Measurements from ENCODE around the gene SEC22A.
"Not testable (repeated sequence)": the region's sequence is repeated elsewhere in the genome, so short reads cannot be mapped to it uniquely, and the experiment has no call there.

Gene SEC22A

GRCh38 chr3:123218990-123219389 lies 17.2 kb downstream of the SEC22A start:
- no peak overlapping the region for H3K27ac ChIP-seq (ENCODE audit: poor library complexity, severe bottlenecking)
- H3K4me3 ChIP-seq (ENCODE audit: severe bottlenecking) = no peak overlapping the region
- no peak for TF ChIP-seq CTCF (IDR thresholded peaks at IDR 0.05; ENCODE audit: poor library complexity, severe bottlenecking)
- H3K4me1 ChIP-seq (ENCODE audit: insufficient read depth, poor library complexity, severe bottlenecking) = no peaks in the 10 kb centered on the region
- ATAC-seq (ENCODE audit: low read depth) (no peak), DNase-seq (ENCODE audit: low spot score) (no peak)
- H3K36me3 ChIP-seq (ENCODE audit: low read depth) = peaks cover 22% of the 10 kb centered on the region
- H3K27me3 ChIP-seq (ENCODE audit: insufficient read depth, poor library complexity, severe bottlenecking) = no peaks in the 10 kb centered on the region
- H3K9me3 ChIP-seq (ENCODE audit: severe bottlenecking) = no peaks in the 10 kb centered on the region

- not testable (repeated sequence) for H3K9me3 ChIP-seq (ENCODE audit: severe bottlenecking); H3K27ac ChIP-seq (ENCODE audit: poor library complexity, severe bottlenecking); H3K4me3 ChIP-seq (ENCODE audit: severe bottlenecking); H3K27me3 ChIP-seq (ENCODE audit: insufficient read depth, poor library complexity, severe bottlenecking); ATAC-seq (ENCODE audit: low read depth); DNase-seq (ENCODE audit: low spot score); H3K4me1 ChIP-seq (ENCODE audit: insufficient read depth, poor library complexity, severe bottlenecking)
- peaks cover 28% of the 10 kb centered on the region for H3K36me3 ChIP-seq (ENCODE audit: low read depth)
Measured at GRCh38 chr3:123221369-123221768, 19.6 kb downstream of the SEC22A start.

GRCh38 chr3:123225016-123225415 lies 23.3 kb downstream of the SEC22A start:
- DNase-seq (ENCODE audit: low spot score) (no peak), ATAC-seq (ENCODE audit: low read depth) (no peak)
- Histone ChIP-seq H3K4me3 (ENCODE audit: severe bottlenecking) (no peak overlapping the region), H3K27ac (ENCODE audit: poor library complexity, severe bottlenecking) (no peak overlapping the region), H3K4me1 (ENCODE audit: insufficient read depth, poor library complexity, severe bottlenecking) (no peaks in the 10 kb centered on the region), H3K36me3 (ENCODE audit: low read depth) (peaks cover 46% of the 10 kb centered on the region), H3K9me3 (ENCODE audit: severe bottlenecking) (peaks cover 8% of the 10 kb centered on the region), H3K27me3 (ENCODE audit: insufficient read depth, poor library complexity, severe bottlenecking) (no peaks in the 10 kb centered on the region)
- TF ChIP-seq CTCF (IDR thresholded peaks at IDR 0.05; ENCODE audit: poor library complexity, severe bottlenecking) = no peak

- DNase-seq (ENCODE audit: low spot score) = no peak
- no peak overlapping the region for H3K27ac ChIP-seq (ENCODE audit: poor library complexity, severe bottlenecking)
- H3K27me3 ChIP-seq (ENCODE audit: insufficient read depth, poor library complexity, severe bottlenecking) = no peaks in the 10 kb centered on the region
- TF ChIP-seq CTCF (IDR thresholded peaks at IDR 0.05; ENCODE audit: poor library complexity, severe bottlenecking) = no peak
- ATAC-seq (ENCODE audit: low read depth) = no peak
- H3K9me3 ChIP-seq (ENCODE audit: severe bottlenecking) = peaks cover 8% of the 10 kb centered on the region
- H3K4me3 ChIP-seq (ENCODE audit: severe bottlenecking) = no peak overlapping the region
- peaks cover 53% of the 10 kb centered on the region for H3K36me3 ChIP-seq (ENCODE audit: low read depth)
- no peaks in the 10 kb centered on the region for H3K4me1 ChIP-seq (ENCODE audit: insufficient read depth, poor library complexity, severe bottlenecking)
Measured at GRCh38 chr3:123226549-123226948, 24.8 kb downstream of the SEC22A start.

GRCh38 chr3:123229145-123229544 lies 27.4 kb downstream of the SEC22A start:
- no peaks in the 10 kb centered on the region for H3K27me3 ChIP-seq (ENCODE audit: insufficient read depth, poor library complexity, severe bottlenecking)
- no peak overlapping the region for H3K4me3 ChIP-seq (ENCODE audit: severe bottlenecking)
- H3K9me3 ChIP-seq (ENCODE audit: severe bottlenecking) = peaks cover 8% of the 10 kb centered on the region
- no peak for TF ChIP-seq CTCF (IDR thresholded peaks at IDR 0.05; ENCODE audit: poor library complexity, severe bottlenecking)
- H3K36me3 ChIP-seq (ENCODE audit: low read depth) = peaks cover 55% of the 10 kb centered on the region
- ATAC-seq (ENCODE audit: low read depth) (no peak), DNase-seq (ENCODE audit: low spot score) (no peak)
- no peak overlapping the region for H3K27ac ChIP-seq (ENCODE audit: poor library complexity, severe bottlenecking)
- H3K4me1 ChIP-seq (ENCODE audit: insufficient read depth, poor library complexity, severe bottlenecking) = no peaks in the 10 kb centered on the region
